GM18870 (cell line): ENCODE data around the gene SZT2.
"Not testable (repeated sequence)": the region's sequence is repeated elsewhere in the genome, so short reads cannot be mapped to it uniquely, and the experiment has no call there.

Experiments used
- ATAC-seq: cut with Tn5 transposase; IDR thresholded peaks from one replicate; pipeline ENCODE4 v1.9.1; 2021; ENCODE audit warnings: moderate library complexity; ENCODE audit not compliant: unreplicated experiment

SZT2 gene

GRCh38 chr1:43482215-43482614, 92.5 kb downstream of the SZT2 start:
- no peak for ATAC-seq

GRCh38 chr1:43484367-43484766, 94.7 kb downstream of the SZT2 start:
- ATAC-seq = no peak

- no peak for ATAC-seq
Measured at GRCh38 chr1:43488165-43488564, 98.5 kb downstream of the SZT2 start.

- no peak for ATAC-seq
Measured at GRCh38 chr1:43491061-43491460, 101.4 kb downstream of the SZT2 start.

GRCh38 chr1:43492826-43493225, 103.1 kb downstream of the SZT2 start:
- no peak for ATAC-seq

- ATAC-seq = no peak
Measured at GRCh38 chr1:43493661-43494450, 104.2 kb downstream of the SZT2 start.

- ATAC-seq = no peak
Measured at GRCh38 chr1:43495204-43495603, 105.5 kb downstream of the SZT2 start.

- no peak for ATAC-seq
Measured at GRCh38 chr1:43499898-43500297, 110.2 kb downstream of the SZT2 start.

GRCh38 chr1:43501806-43502205, 112.1 kb downstream of the SZT2 start:
- not testable (repeated sequence) for ATAC-seq

- no peak for ATAC-seq
Measured at GRCh38 chr1:43503534-43503933, 113.8 kb downstream of the SZT2 start.
